ENCODE data around the gene RGS7.

The RGS7 gene

DNA sequence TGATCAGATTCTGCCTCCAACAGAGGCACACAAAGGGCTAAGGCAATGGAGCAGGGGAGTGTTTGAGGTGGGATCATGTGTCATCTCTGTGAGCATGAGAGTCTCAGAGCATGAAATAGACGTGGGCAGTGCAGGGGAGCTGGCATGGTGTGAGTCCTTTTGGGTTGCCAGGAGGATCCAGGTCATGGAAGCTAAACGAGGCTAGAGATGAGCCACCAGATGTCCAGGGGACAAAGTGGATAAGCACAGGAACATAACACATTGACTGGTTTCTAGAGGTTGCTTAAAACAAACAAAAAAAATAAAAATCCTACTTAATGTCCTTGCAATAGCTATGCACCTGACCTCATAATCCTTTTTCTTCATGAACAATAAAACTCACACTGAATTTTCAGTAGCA lies 490.3 kb downstream of the RGS7 start:
- Histone ChIP-seq H3K9me3 (ENCODE audit: insufficient read depth, low read length) (no peaks in the 10 kb centered on the region), H3K27me3 (ENCODE audit: low read depth, low read length) (no peaks in the 10 kb centered on the region), H4K20me1 (ENCODE audit: insufficient read depth, low read length) (no peaks in the 10 kb centered on the region), H3K4me2 (ENCODE audit: low read length) (no peak overlapping the region), H3K79me2 (ENCODE audit: low read length) (no peaks in the 10 kb centered on the region), H3K4me1 (ENCODE audit: low read length) (no peaks in the 10 kb centered on the region), H3K9ac (ENCODE audit: low read length) (no peak overlapping the region), H3K4me3 (ENCODE audit: low read length) (no peak overlapping the region), H3K27ac (ENCODE audit: low read length) (no peak overlapping the region), H2AFZ (ENCODE audit: low read depth, low read length) (no peak overlapping the region), H3K36me3 (replicated peaks; ENCODE audit: low read depth, low read length) (no peaks in the 10 kb centered on the region)
- TF ChIP-seq, protein P1, sequence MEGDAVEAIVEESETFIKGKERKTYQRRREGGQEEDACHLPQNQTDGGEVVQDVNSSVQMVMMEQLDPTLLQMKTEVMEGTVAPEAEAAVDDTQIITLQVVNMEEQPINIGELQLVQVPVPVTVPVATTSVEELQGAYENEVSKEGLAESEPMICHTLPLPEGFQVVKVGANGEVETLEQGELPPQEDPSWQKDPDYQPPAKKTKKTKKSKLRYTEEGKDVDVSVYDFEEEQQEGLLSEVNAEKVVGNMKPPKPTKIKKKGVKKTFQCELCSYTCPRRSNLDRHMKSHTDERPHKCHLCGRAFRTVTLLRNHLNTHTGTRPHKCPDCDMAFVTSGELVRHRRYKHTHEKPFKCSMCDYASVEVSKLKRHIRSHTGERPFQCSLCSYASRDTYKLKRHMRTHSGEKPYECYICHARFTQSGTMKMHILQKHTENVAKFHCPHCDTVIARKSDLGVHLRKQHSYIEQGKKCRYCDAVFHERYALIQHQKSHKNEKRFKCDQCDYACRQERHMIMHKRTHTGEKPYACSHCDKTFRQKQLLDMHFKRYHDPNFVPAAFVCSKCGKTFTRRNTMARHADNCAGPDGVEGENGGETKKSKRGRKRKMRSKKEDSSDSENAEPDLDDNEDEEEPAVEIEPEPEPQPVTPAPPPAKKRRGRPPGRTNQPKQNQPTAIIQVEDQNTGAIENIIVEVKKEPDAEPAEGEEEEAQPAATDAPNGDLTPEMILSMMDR (IDR thresholded peaks at IDR 0.05; ENCODE audit: low read depth, low read length), result no peak
- no peak for TF ChIP-seq EZH2phosphoT487 (IDR thresholded peaks at IDR 0.05; ENCODE audit: low read depth)

DNA sequence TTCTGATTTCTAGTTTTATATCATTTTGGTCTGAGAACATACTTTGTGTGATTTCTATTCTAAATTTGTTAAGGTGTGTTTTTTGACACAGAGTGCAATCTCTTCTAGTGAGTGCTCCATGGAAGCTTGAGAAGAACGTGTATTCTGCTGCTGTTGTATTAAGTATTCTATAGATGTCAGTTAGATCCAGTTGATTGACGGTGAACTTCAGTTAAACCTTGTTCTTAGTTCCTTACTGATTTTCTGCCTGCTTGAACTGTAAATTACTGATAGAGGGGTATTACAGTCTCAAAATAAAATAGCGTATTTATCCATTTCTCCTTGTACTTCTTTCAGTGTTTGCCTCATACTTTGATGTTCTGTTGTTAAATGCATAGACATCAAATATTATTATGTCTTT lies 497.0 kb downstream of the RGS7 start:
- TF ChIP-seq, protein P1 (IDR thresholded peaks at IDR 0.05; ENCODE audit: low read depth, low read length), result no peak
- no peak for TF ChIP-seq EZH2phosphoT487 (IDR thresholded peaks at IDR 0.05; ENCODE audit: low read depth)
- no peaks in the 10 kb centered on the region for H3K4me1 ChIP-seq (ENCODE audit: low read length)
- H3K9me3 ChIP-seq (ENCODE audit: insufficient read depth, low read length), result no peaks in the 10 kb centered on the region
- no peak overlapping the region for H3K4me2 ChIP-seq (ENCODE audit: low read length)
- H3K9ac ChIP-seq (ENCODE audit: low read length), result no peak overlapping the region
- 0 out of 2 replicates have a peak, but pooled peaks cover 6% of the 10 kb centered on the region for H3K27me3 ChIP-seq (ENCODE audit: low read depth, low read length)
- H2AFZ ChIP-seq (ENCODE audit: low read depth, low read length), result no peak overlapping the region
- H3K27ac ChIP-seq (ENCODE audit: low read length), result no peak overlapping the region
- no peaks in the 10 kb centered on the region for H3K79me2 ChIP-seq (ENCODE audit: low read length)
- no peaks in the 10 kb centered on the region for H4K20me1 ChIP-seq (ENCODE audit: insufficient read depth, low read length)
- H3K4me3 ChIP-seq (ENCODE audit: low read length), result no peak overlapping the region
- no peaks in the 10 kb centered on the region for H3K36me3 ChIP-seq (replicated peaks; ENCODE audit: low read depth, low read length)

DNA sequence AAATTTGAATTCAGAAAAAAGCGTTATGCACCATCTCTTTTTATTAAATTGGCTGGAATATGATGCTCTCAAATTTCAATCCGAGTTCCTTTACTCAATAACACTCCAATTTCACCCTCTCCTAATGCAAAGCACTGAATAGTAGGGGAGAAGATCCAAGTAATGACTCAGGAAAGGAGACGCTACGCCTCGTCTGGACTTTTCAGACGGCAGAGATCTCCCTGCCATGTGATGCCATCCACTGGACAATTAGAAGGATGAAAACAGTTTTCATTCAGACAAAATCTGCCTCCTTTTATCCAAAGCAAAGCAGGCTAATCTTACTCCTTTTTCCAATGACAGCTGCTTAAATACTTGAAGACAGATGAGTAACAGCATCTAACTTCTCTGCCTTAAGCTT lies 502.6 kb downstream of the RGS7 start:
- no peaks in the 10 kb centered on the region for H4K20me1 ChIP-seq (ENCODE audit: insufficient read depth, low read length)

DNA sequence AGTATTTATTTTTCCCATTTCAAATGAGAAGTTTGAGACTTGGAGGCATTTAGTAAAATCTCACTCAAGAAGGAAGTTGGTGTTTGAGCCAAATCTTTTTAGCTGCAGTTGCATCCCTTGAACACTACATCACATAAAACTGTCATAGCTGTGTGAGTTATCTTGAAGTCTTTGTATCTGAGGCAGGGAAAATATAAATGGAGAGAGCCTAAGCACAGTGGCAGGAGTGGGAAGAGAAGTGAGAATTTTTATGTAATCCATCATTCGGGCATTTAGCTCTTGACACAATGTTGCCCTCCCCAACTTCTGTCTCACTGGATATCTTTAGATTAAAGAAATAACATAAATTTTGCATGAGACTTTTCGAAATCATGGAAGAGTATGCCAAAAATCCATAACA lies 509.7 kb downstream of the RGS7 start:
- Histone ChIP-seq H3K9ac (ENCODE audit: low read length) (no peak overlapping the region), H3K4me3 (ENCODE audit: low read length) (no peak overlapping the region), H3K9me3 (ENCODE audit: insufficient read depth, low read length) (0 out of 2 replicates have a peak, but pooled peaks cover 4% of the 10 kb centered on the region), H3K27ac (ENCODE audit: low read length) (no peak overlapping the region), H3K4me1 (ENCODE audit: low read length) (no peaks in the 10 kb centered on the region), H3K36me3 (replicated peaks; ENCODE audit: low read depth, low read length) (no peaks in the 10 kb centered on the region), H3K27me3 (ENCODE audit: low read depth, low read length) (0 out of 2 replicates have a peak, but pooled peaks cover 4% of the 10 kb centered on the region), H3K4me2 (ENCODE audit: low read length) (no peak overlapping the region), H4K20me1 (ENCODE audit: insufficient read depth, low read length) (no peaks in the 10 kb centered on the region), H3K79me2 (ENCODE audit: low read length) (no peaks in the 10 kb centered on the region), H2AFZ (ENCODE audit: low read depth, low read length) (no peak overlapping the region)
- TF ChIP-seq EZH2phosphoT487 (IDR thresholded peaks at IDR 0.05; ENCODE audit: low read depth), result no peak
- TF ChIP-seq, protein P1 (IDR thresholded peaks at IDR 0.05; ENCODE audit: low read depth, low read length), result no peak

More for the DNA sequence above, 502.6 kb downstream of the RGS7 start:
- Histone ChIP-seq H3K9me3 (ENCODE audit: insufficient read depth, low read length) (0 out of 2 replicates have a peak, but pooled peaks cover 4% of the 10 kb centered on the region), H3K79me2 (ENCODE audit: low read length) (no peaks in the 10 kb centered on the region), H3K36me3 (replicated peaks; ENCODE audit: low read depth, low read length) (no peaks in the 10 kb centered on the region), H3K27me3 (ENCODE audit: low read depth, low read length) (0 out of 2 replicates have a peak, but pooled peaks cover 6% of the 10 kb centered on the region), H3K4me1 (ENCODE audit: low read length) (no peaks in the 10 kb centered on the region), H3K4me3 (ENCODE audit: low read length) (no peak overlapping the region), H3K9ac (ENCODE audit: low read length) (no peak overlapping the region), H3K4me2 (ENCODE audit: low read length) (no peak overlapping the region), H2AFZ (ENCODE audit: low read depth, low read length) (no peak overlapping the region), H3K27ac (ENCODE audit: low read length) (no peak overlapping the region)
- TF ChIP-seq, protein P1 (IDR thresholded peaks at IDR 0.05; ENCODE audit: low read depth, low read length), result no peak
- no peak for TF ChIP-seq EZH2phosphoT487 (IDR thresholded peaks at IDR 0.05; ENCODE audit: low read depth)

Measured in OCI-LY3 (cell line).